ENCODE results near the gene MYO16.

GRCh38 chr13:108963276-108963810 lies 333.9 kb downstream of the MYO16 start:
- no peak for TF ChIP-seq CTCF (conservative IDR thresholded peaks at IDR 0.05; ENCODE audit: low read length)
- TF ChIP-seq EZH2phosphoT487 (IDR thresholded peaks at IDR 0.05; ENCODE audit: borderline replicate concordance): no peak
